Suprapubic skin (tissue), 4 donors: ENCODE measurements around the gene KCNK13. TPM values are rescaled to one million over a fixed set of nuclear protein-coding genes. Genes with fewer than 3 reads are reported as not detected.
"Not testable (repeated sequence)": the region's sequence is repeated elsewhere in the genome, so short reads cannot be mapped to it uniquely, and the experiment has no call there.

Experiments used
- DNase-seq, 2 donors: peaks; one replicate each; pipeline ENCODE4 v3.0.0-alpha.2; 2019; ENCODE audit warnings: low spot score in 2 of 2
- H3K27ac ChIP-seq: fragments of 200-600 bp; sonication (generic); one replicate; pipeline ENCODE4 v1.5.1; 2019
- H3K27me3 ChIP-seq: fragments of 200-600 bp; sonication (generic); one replicate; pipeline ENCODE4 v1.5.1; 2019
- H3K36me3 ChIP-seq: fragments of 200-600 bp; sonication (generic); one replicate; pipeline ENCODE4 v1.5.1; 2019
- H3K4me1 ChIP-seq: fragments of 200-600 bp; sonication (generic); one replicate; pipeline ENCODE4 v1.5.1; 2019
- H3K4me3 ChIP-seq: fragments of 200-600 bp; sonication (generic); one replicate; pipeline ENCODE4 v1.5.1; 2019; ENCODE audit warnings: mild to moderate bottlenecking
- H3K9me3 ChIP-seq: fragments of 200-600 bp; sonication (generic); one replicate; pipeline ENCODE4 v1.5.1; 2019
- EP300 ChIP-seq: sonication (generic); formaldehyde crosslinking; IDR thresholded peaks from one replicate; pipeline ENCODE4 v1.6.1; 2017; ENCODE audit warnings: antibody characterized with exemption
- POLR2A ChIP-seq, 2 donors: fragments of 450-650 bp; IDR thresholded peaks; one replicate each; pipeline ENCODE4 v1.6.1; 2017; ENCODE audit warnings: antibody characterized with exemption in 2 of 2, mild to moderate bottlenecking in 2 of 2, moderate library complexity in 2 of 2
- POLR2AphosphoS5 ChIP-seq, 3 donors: sonication (generic); formaldehyde crosslinking; IDR thresholded peaks; one replicate each; pipeline ENCODE4 v1.6.1; 2017; ENCODE audit warnings: antibody characterized with exemption in 3 of 3
- WGBS: methylation state at CpG from one replicate; pipeline ENCODE4 v1.1.5; 2018; 5-methylcytosine and 5-hydroxymethylcytosine counted together
- total RNA-seq, 4 donors: library from RNA; depleted of rRNA; stranded (reverse); fragments of >200 nt; gene quantifications; one replicate each; pipeline ENCODE4 v1.1.0, GENCODE V29; 2016
- TF ChIP-seq, protein P1 (sequence below), 2 donors: fragments of 200-600 bp in 1 of 2; fragments of 450-650 bp in 1 of 2; sonication (generic) in 1 of 2; IDR thresholded peaks; one replicate each; pipeline ENCODE4 v1.5.1; 2016 to 2019; ENCODE audit warnings: antibody characterized with exemption in 2 of 2, mild to moderate bottlenecking in 1 of 2, moderate library complexity in 1 of 2

KCNK13 gene
- total RNA-seq, 4 donors from 2014 or later, result 0.48 TPM; not detected in 3

DNA sequence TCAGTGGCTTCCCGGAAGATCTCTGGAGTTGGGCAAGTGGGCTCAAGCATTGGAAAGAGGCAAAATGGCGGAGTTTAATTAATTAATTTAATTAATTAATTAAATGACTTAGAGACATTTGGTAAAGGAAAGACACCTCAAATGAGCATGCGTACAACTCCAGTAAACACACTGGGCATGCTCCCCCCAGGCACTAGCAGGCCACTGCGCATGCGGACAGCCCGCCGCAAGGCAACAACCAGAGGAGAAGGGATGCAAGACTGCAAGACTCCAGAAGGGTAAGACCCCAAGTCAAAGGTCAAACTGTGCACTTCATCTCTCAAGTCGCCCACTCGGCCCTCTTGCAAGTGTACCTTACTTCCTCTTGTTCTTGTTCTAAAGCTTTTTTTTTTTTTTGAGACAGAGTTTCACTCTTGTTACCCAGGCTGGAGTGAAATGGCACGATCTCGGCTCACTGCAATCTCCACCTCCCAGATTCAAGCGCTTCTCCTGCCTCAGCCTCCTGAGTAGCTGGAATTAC is 136.8 kb downstream of the KCNK13 start:
- Histone ChIP-seq H3K4me3 (no peak overlapping the region), H3K9me3 (no peaks in the 10 kb centered on the region), H3K4me1 (no peaks in the 10 kb centered on the region), H3K27me3 (peaks cover 16% of the 10 kb centered on the region), H3K36me3 (no peaks in the 10 kb centered on the region), H3K27ac (no peak overlapping the region)
- no peak for DNase-seq
- TF ChIP-seq EP300 (no peak), POLR2A (IDR thresholded peaks at IDR 0.05) (no peak), POLR2AphosphoS5 (IDR thresholded peaks at IDR 0.05) (no peak)
- TF ChIP-seq, protein P1, sequence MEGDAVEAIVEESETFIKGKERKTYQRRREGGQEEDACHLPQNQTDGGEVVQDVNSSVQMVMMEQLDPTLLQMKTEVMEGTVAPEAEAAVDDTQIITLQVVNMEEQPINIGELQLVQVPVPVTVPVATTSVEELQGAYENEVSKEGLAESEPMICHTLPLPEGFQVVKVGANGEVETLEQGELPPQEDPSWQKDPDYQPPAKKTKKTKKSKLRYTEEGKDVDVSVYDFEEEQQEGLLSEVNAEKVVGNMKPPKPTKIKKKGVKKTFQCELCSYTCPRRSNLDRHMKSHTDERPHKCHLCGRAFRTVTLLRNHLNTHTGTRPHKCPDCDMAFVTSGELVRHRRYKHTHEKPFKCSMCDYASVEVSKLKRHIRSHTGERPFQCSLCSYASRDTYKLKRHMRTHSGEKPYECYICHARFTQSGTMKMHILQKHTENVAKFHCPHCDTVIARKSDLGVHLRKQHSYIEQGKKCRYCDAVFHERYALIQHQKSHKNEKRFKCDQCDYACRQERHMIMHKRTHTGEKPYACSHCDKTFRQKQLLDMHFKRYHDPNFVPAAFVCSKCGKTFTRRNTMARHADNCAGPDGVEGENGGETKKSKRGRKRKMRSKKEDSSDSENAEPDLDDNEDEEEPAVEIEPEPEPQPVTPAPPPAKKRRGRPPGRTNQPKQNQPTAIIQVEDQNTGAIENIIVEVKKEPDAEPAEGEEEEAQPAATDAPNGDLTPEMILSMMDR (IDR thresholded peaks at IDR 0.05), result no peak
- 75% methylated on average over 12 of the region's 12 CpGs for WGBS

DNA sequence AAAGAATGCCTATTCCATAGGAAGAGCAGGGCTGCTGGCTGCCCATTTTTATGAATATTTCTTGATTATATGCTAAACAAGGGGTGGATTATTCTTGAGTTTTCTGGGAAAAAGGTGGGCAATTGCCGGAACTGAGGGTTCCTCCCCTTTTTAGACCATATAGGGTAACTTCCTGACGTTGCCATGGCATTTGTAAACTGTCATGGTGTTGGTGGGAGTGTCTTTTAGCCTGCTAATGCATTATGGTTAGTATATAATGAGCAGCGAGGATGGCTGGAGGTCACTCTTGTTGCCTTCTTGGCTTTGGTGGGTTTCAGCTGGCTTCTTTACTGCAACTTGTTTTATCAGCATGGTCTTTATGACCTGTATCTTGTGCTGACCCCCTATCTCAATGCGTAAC is 138.8 kb downstream of the KCNK13 start:
- H3K4me1 ChIP-seq, H3K27ac ChIP-seq, H3K36me3 ChIP-seq, H3K27me3 ChIP-seq, H3K4me3 ChIP-seq, H3K9me3 ChIP-seq: not testable (repeated sequence)
- DNase-seq, result peak in 1 of 2 donors; percentile 8
- 77% methylated on average over 4 of the region's 4 CpGs for WGBS

DNA sequence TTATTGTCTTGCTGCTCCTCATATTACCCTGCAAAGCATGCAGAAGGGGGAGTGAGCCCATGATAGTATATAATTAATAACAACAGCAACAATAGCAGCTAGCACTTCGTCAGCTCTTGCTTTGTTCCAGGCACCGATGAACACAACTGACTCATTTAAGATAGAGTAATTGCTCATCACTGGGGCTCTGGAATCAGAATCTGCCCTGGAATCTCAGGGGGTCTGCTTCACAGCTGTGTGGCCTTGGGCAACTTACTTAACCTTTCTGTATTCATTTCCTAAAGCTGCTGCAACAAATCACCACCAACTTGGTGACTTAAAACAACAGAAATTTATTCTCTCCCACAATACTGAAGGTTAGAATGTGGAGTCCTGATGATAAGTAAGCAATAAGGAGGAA is 139.6 kb downstream of the KCNK13 start:
- Histone ChIP-seq H3K27me3 (peaks cover under 1% of the 10 kb centered on the region), H3K4me3 (no peak overlapping the region), H3K27ac (no peak overlapping the region), H3K36me3 (no peaks in the 10 kb centered on the region), H3K4me1 (no peaks in the 10 kb centered on the region), H3K9me3 (no peaks in the 10 kb centered on the region)
- WGBS, result 88% methylated on average over 2 of the region's 2 CpGs
- TF ChIP-seq POLR2AphosphoS5 (IDR thresholded peaks at IDR 0.05), result no peak
- TF ChIP-seq, protein P1 (IDR thresholded peaks at IDR 0.05), result no peak
- TF ChIP-seq EP300, result no peak
- TF ChIP-seq POLR2A (IDR thresholded peaks at IDR 0.05), result no peak
- DNase-seq, result peak in 1 of 2 donors; percentile 20

DNA sequence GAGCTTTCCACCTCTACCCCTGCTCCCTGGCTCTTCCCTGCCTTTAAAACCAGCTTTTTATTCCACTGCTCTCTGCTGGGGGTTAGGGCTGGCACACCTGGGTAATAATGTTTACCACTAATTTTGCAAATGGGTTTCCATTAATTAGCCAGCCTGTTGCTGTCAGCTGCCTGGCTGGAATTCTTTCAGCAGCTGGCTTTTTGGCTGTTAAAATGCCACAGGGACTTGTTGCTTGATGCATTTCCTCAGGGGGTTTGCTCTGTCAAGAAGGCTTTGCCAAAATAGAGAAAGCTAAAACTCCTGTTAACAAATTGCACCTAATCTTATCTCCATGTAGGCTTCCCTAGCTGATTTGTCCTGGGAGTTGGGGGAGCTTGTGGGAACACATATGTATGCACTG is 142.7 kb downstream of the KCNK13 start:
- TF ChIP-seq, protein P1 (IDR thresholded peaks at IDR 0.05), result no peak
- Histone ChIP-seq H3K27ac (no peak overlapping the region), H3K4me1 (no peaks in the 10 kb centered on the region), H3K36me3 (no peaks in the 10 kb centered on the region), H3K4me3 (no peak overlapping the region), H3K9me3 (no peaks in the 10 kb centered on the region), H3K27me3 (no peaks in the 10 kb centered on the region)
- DNase-seq, result no peak

DNA sequence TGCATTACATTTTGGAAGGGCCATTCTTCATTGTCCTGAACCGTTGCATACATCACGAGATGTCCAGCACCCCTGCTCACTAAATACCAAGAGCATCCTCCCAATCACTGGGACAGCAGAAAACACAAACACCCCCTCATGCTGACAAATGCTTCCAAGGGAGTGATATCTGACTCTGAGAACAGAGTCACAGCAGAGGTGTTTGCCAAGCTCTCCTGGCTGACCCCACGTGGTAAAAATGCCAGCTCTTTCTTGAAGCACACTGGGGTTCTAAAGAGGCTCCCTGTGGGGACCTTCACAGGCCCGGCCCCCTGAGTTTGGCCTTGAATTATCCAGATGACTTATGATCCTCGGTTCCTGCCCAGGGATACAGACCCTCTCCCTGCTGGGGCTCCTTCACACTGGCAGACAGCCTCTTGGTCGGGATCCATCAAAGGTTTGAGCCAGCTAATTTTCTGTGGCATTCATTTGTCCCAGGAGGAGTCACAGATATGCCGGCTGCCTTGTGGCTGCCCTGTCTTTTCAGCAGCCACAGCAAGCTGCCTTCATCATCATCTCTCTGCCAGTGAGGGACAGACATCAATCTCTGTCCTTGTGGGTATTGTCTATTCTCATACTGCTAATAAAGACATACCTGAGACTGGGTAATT is 151.4 kb downstream of the KCNK13 start:
- H3K27me3 ChIP-seq, result peaks cover 3% of the 10 kb centered on the region
- H3K9me3 ChIP-seq, result no peaks in the 10 kb centered on the region
- H3K36me3 ChIP-seq, result no peaks in the 10 kb centered on the region
- no peak overlapping the region for H3K4me3 ChIP-seq
- 94% methylated on average over 6 of the region's 7 CpGs for WGBS
- H3K27ac ChIP-seq, result no peak overlapping the region
- DNase-seq, result no peak
- H3K4me1 ChIP-seq, result no peaks in the 10 kb centered on the region
- no peak for TF ChIP-seq POLR2A (IDR thresholded peaks at IDR 0.05)
- TF ChIP-seq, protein P1 (IDR thresholded peaks at IDR 0.05), result no peak
- TF ChIP-seq POLR2AphosphoS5 (IDR thresholded peaks at IDR 0.05), result no peak
- TF ChIP-seq EP300, result no peak

DNA sequence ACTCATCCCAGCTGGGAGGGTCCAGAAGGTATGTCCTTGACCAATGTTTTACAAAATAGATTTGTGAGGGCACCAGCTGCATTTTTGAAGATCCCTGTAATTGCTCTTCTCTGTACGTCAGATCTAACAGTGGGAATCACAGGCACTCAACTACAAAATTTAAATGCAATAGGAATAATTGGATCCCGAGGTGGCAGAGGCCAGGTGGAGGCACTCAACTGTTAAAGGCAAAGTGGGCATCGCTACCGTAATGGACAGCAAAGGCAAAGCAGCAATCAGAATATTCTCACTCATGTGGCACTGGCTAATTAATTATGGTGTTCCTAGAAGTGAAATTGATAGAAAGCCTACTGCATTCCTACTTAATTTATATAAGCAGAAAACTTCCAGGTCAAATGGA is 166.7 kb downstream of the KCNK13 start:
- Histone ChIP-seq H3K4me1 (no peaks in the 10 kb centered on the region), H3K27ac (no peak overlapping the region), H3K9me3 (peaks cover 4% of the 10 kb centered on the region), H3K27me3 (peaks cover 2% of the 10 kb centered on the region), H3K36me3 (no peaks in the 10 kb centered on the region), H3K4me3 (no peak overlapping the region)
- no peak for TF ChIP-seq POLR2A (IDR thresholded peaks at IDR 0.05)
- no peak for TF ChIP-seq EP300
- no peak for TF ChIP-seq POLR2AphosphoS5 (IDR thresholded peaks at IDR 0.05)
- TF ChIP-seq, protein P1 (IDR thresholded peaks at IDR 0.05), result no peak
- DNase-seq, result no peak
- WGBS, result 88% methylated on average over 4 of the region's 4 CpGs

DNA sequence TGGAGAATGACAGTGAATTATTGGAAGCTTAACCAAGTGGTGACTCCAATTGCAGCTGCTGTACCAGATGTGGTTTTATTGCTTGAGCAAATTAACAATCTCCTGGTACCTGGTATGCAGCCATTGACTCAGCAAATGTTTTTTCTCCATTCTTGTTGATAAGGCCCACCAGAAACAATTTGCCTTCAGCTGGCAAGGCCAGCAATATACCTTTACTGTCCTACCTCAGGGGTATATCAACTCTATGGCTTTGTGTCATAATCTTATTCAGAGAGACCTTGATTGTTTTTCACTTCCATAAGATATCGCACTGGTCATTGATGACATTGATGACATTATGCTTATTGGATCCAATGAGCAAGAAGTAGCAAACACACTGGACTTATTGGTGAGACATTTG is 168.1 kb downstream of the KCNK13 start:
- H3K27ac ChIP-seq, DNase-seq, H3K4me1 ChIP-seq, H3K4me3 ChIP-seq, H3K27me3 ChIP-seq, H3K9me3 ChIP-seq, H3K36me3 ChIP-seq: not testable (repeated sequence)
- 94% methylated on average over 1 of the region's 1 CpG for WGBS
